GM03348 (cell line): Measurements from ENCODE around the gene LINGO3.

Experiments used
- DNase-seq: peaks from one replicate; pipeline ENCODE4 v3.0.0; 2012; ENCODE audit warnings: low spot score

Gene LINGO3

GRCh38 chr19:2261438-2262172 lies 46.3 kb downstream of the LINGO3 start:
- DNase-seq, result no peak

- no peak for DNase-seq
Measured at GRCh38 chr19:2260341-2260805, 47.6 kb downstream of the LINGO3 start.

DNA sequence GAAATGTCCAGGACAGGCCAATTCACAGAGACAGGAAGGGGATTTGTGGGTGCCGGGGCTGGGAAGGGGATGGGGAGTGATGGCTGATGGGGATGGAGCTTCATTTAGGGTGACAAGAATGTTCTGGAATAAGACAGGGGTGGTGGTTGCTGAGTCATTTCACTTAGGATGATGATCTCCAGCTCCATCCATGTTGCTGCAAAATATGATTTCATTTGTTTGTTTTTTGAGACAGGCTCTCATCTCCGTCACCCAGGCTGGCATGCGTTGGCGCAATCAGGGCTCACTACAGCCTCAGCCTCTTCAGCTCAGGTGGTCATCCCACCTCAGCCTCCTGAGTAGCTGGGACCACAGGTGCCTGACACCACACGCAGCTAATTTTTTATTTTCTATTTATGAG lies 48.6 kb downstream of the LINGO3 start:
- no peak for DNase-seq
